ENCODE results near the gene MANSC4.

- TF ChIP-seq, protein P1, sequence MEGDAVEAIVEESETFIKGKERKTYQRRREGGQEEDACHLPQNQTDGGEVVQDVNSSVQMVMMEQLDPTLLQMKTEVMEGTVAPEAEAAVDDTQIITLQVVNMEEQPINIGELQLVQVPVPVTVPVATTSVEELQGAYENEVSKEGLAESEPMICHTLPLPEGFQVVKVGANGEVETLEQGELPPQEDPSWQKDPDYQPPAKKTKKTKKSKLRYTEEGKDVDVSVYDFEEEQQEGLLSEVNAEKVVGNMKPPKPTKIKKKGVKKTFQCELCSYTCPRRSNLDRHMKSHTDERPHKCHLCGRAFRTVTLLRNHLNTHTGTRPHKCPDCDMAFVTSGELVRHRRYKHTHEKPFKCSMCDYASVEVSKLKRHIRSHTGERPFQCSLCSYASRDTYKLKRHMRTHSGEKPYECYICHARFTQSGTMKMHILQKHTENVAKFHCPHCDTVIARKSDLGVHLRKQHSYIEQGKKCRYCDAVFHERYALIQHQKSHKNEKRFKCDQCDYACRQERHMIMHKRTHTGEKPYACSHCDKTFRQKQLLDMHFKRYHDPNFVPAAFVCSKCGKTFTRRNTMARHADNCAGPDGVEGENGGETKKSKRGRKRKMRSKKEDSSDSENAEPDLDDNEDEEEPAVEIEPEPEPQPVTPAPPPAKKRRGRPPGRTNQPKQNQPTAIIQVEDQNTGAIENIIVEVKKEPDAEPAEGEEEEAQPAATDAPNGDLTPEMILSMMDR (IDR thresholded peaks at IDR 0.05): no peak
- TF ChIP-seq POLR2A (IDR thresholded peaks at IDR 0.05): no peak
Measured at GRCh38 chr12:27769142-27769673, 10.8 kb downstream of the MANSC4 start.

Measured in thyroid gland (tissue), 4 donors.